C1 segment of cervical spinal cord (tissue), 14 donors: ENCODE data around the gene PLIN4.
"Not testable (repeated sequence)": the region's sequence is repeated elsewhere in the genome, so short reads cannot be mapped to it uniquely, and the experiment has no call there.

Source experiments
- DNase-seq, 14 donors: peaks; one replicate each; lab custom pipeline; 2025; lab: John Stamatoyannopoulos, UW

Gene PLIN4

GRCh38 chr19:4548238-4548584, 29.9 kb upstream of the PLIN4 start:
- no peak for DNase-seq

GRCh38 chr19:4547303-4548237, 29.3 kb upstream of the PLIN4 start:
- DNase-seq, result no peak

GRCh38 chr19:4543842-4544647, 25.8 kb upstream of the PLIN4 start:
- DNase-seq, result no peak

- no peak for DNase-seq
Measured at GRCh38 chr19:4542896-4543841, 24.9 kb upstream of the PLIN4 start.

- not testable (repeated sequence) for DNase-seq
Measured at GRCh38 chr19:4541806-4542145, 23.5 kb upstream of the PLIN4 start.

DNA sequence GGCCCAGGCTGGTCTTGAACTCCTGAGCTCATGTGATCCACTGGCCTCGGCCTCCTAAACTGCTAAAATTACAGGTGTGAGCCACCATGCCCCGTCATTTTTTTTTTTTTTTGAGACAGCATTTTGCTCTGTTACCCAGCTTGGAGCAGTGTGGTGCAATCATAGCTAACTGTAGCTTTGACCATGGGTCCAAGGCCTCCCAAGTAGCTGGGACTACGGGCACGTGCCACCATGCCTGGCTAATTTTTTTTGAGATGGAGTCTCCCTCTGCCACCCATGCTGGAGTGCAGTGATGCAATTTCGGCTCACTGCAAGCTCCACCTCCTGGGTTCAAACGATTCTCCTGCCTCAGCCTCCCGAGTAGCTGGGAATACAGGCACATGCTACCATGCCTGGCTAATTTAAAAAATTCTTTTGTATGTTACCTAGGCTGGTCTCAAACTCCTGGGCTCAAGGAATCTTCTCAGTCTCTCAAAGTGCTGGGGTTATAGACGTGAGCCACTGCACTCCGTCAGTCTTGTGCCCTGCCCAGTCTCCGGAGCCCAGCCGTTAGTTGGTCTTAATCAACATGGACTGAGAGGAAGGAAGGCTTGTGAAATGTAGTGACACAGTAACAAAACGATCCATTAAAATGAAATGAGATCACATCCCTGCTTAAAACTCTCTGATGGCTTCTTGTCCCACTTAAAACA, 23.0 kb upstream of the PLIN4 start:
- DNase-seq, result no peak

- DNase-seq, result peak in 1 of 14 donors; percentile 37
Measured at GRCh38 chr19:4539693-4540581, 21.7 kb upstream of the PLIN4 start, which contains the start of gene LRG1. TSS of gene LRG1 (minus strand) at chr19:4540036. CDS start at chr19:4540013, 23 bp downstream.

- no peak for DNase-seq
Measured at GRCh38 chr19:4539169-4539692, 20.9 kb upstream of the PLIN4 start.

GRCh38 chr19:4538601-4538954, 20.3 kb upstream of the PLIN4 start:
- DNase-seq, result no peak

DNA sequence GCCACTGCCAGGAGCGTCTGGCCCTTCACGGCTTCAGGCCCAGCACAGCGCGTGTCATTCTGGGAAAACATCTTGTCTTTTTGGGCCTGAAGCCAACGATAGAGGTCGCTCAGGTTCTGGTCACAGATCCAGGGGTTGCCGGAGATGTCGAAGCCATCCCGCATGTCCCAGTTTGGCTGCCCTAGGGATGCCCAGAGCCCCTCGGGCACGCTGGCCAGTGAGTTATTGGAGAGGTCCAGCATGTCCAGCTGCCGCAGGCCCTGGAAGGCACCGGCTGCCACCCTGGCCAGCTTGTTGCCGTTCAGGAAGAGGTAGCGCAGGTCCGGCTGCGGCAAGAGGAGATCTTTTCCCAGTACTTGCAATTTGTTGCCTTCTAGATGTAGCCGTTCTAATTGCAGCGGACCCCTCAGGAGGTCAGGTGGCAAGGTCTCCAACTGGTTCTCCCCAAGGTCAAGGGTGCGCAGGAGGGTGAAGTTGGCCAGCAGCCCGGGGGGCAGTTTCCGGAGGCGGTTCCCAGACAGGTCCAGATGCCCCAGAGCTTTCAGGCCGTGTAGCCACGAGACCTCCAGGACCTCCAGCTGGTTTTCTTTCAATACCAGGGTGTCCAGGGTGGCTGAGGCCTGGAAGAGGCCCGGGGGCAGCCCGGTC, 19.8 kb upstream of the PLIN4 start:
- no peak for DNase-seq

- DNase-seq, result no peak
Measured at GRCh38 chr19:4536798-4537197, 18.5 kb upstream of the PLIN4 start.

- DNase-seq, result peak in 10 of 14 donors; percentile 23 to 72 (median 46)
Measured at GRCh38 chr19:4534836-4535658, 16.8 kb upstream of the PLIN4 start, which contains the start of gene PLIN5. TSS of gene PLIN5 (minus strand) at chr19:4535224. CDS start at chr19:4534074, 1,150 bp downstream.

GRCh38 chr19:4533835-4534424, 15.6 kb upstream of the PLIN4 start:
- no peak for DNase-seq

DNA sequence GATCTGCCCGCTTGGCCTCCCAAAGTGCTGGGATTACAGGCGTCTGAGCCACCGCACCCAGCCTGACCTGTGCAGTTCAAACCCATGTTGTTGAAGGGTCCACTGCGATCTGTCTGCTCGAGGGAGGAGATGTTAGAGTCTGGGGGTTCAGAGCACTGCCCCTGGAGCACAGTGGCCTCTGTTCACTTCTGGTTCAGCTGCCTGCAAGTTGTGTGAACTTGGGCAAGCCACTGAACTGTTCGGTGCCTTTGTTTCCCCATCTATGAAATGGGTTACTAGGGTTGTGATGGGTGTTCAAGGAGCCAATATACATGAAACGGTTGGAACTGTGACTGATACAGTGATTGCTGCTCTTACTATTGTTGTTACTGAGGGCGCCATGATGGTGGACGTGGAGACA, 15.0 kb upstream of the PLIN4 start:
- DNase-seq, result no peak

GRCh38 chr19:4531562-4532165, 13.4 kb upstream of the PLIN4 start:
- no peak for DNase-seq

DNA sequence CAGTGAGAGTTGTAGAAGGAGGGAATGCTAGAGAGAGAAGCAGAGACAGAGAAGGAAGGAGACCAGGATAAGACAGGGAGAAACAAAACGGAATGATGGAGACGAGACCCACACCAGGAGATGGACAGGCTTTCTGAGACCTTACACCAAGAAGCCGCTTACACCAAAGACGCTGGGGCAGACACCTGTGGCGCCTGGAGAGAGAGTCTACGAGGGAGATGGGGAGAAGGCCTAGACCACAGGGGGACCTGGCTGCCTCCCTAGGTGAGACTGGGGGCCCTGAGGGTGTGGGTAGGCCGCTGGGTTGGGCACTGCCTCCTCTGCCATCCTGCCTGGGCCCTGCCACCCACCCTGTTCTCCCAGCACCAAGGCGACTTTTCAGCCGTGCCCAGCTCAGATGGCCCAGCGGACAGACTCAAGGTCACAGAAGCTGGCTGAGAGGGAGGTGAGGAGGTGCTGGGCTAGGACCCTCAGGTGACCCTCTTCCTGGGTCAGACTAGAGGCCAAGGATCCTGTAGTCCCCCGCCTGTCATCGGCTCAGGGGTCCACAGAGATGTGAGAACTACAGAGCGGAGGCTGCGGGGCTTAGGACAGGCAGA, 11.7 kb upstream of the PLIN4 start:
- DNase-seq, result no peak

- DNase-seq, result no peak
Measured at GRCh38 chr19:4528843-4529242, 10.6 kb upstream of the PLIN4 start.
